ENCODE data around the gene CPSF4L.

DNA sequence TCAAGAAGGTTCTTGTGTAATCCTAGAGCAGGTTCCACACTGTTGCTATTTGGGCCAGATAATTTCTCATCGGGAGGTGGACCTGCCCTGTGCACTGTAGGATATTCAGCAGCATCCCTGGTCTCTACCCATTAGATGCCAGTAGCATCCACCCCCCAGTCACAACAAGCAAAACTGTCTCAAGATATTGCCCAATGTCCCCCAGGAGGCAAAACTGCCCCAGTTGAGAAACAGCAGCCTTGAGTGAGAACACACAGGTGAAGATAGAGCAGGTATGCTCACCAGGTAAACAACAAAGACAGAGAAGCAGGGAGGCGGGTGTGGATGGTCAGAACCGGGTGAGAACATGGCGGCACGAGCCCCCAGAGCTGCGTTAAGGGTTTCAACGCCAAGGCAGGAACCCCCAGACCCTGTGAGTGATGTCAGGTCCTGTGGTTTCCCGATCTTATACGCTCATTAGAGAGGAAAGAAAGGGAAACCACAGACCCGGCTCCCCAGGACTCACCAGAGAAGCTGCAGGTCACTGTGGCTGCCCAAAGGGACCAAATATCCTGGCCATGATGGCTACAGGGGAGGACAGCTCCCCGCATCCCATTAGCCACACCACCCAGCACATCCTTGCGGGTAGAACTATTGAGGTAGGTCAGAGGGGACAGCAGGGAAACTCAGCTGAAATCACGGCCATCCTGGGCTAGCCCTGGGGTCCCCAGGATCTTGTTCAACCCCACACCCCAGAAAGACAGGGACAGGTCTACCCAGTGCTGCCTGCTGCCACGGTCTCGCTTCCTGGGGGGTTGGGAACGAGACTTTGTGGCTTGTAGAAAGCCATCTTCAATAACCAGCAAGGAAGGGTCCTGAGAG lies 28.9 kb upstream of the CPSF4L start:
- TF ChIP-seq CTCF (IDR thresholded peaks at IDR 0.05; ENCODE audit: low read depth, low read length) (no peak), EZH2phosphoT487 (IDR thresholded peaks at IDR 0.05; ENCODE audit: low read depth) (no peak)

Data from OCI-LY3 (cell line).